GM18508 (cell line): ENCODE results near the gene LSM4.
A peak's percentile ranks its signal among the peaks of the same experiment; 100 is the strongest.
"Not testable (repeated sequence)": the region's sequence is repeated elsewhere in the genome, so short reads cannot be mapped to it uniquely, and the experiment has no call there.

ENCODE experiments used
- ATAC-seq: cut with Tn5 transposase; IDR thresholded peaks from one replicate; pipeline ENCODE4 v1.9.1; 2021; ENCODE audit warnings: moderate number of reproducible peaks; ENCODE audit not compliant: insufficient read depth, unreplicated experiment

Gene LSM4

GRCh38 chr19:18342090-18342632, 19.3 kb upstream of the LSM4 start:
- ATAC-seq: no peak

DNA sequence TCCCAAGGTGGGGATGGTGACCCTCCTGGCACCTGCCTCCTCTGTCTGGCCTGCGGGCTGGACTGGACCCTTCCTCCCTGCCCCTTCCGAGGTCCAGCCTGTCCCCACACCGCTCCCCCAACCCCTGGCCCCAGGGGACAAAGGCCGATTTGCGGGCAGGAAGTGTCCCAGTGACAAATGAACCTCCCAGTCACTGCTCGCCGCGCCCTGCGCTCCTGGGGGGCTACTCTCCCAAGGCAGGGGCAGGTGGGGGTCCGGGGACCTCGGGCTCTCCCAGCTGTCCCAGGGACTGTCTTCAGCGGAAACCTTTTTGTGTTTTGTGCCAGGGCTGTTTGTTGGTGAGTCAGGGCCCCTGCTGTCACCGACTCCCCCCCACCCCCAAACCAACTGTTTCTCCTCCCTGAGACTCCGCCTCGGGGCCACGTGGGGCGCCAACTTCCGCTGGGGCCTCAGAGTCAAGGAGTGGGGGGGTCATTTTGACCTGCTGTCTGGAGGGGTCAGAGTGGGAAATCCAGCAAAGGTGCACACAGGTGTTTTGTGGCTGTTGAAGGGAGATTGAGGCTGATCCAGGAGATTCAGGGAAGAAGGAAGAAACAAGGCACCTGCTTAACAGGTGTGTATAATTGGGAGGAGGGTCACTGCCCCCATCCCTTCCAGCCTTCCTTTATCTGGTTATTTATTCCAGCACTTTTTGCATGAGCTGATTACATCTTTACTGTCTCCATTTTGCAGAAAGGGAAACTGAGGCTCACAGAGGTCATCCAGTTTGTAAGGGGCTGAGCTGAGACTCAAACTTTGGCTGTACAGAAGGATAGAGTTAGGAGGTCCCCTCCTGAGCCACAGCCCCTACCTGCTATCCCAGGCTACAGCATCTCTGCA, 18.4 kb upstream of the LSM4 start:
- ATAC-seq: no peak

GRCh38 chr19:18340190-18340989, 17.5 kb upstream of the LSM4 start, which contains the start of gene PGPEP1:
PGPEP1 (plus strand) TSS chr19:18340598; CDS start chr19:18340682, 84 bp downstream.
- ATAC-seq: no peak

GRCh38 chr19:18339723-18340122, 16.8 kb upstream of the LSM4 start:
- no peak for ATAC-seq

- ATAC-seq: no peak
Measured at GRCh38 chr19:18338541-18338940, 15.7 kb upstream of the LSM4 start.

DNA sequence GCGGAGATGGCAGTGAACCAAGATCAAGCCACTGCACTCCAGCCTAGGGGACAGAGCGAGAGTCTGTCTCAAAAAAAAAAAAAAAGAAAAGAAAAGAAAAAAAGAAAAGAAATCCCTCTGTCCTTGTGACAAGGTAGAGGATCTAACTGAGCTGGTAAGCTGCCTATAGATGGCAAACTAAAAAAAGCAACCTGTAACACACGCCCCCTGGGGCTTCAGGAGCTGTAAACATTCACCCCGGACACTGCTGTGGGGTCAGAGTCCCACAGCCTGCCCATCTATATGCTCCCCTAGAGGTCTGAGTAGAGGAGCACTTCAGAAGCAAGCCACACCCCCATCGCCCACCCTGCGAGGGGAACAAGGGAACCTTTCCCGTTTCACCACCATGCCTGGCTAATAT, 13.2 kb upstream of the LSM4 start:
- ATAC-seq: no peak

GRCh38 chr19:18333680-18334079, 10.8 kb upstream of the LSM4 start:
- ATAC-seq: no peak

GRCh38 chr19:18332917-18333530, 10.1 kb upstream of the LSM4 start:
- ATAC-seq: no peak

DNA sequence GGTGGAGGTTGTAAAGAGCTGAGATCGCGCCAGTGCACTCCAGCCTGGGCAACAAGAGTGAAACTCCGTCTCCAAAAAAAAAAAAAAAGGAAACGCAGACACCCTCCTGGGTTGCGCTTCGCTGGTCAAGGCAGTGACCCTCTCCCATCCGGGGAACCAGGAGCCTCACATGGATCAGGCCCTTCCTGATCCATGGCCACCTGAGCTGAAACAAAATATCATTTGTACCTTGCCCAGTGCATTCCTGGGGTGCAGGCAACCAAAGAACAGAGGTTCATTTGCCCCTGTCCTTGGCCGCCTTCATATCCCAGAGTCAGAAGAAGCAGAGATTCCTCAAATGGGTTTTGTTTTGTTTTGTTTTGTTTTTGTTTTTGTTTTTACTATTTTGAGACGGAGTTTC, 8.0 kb upstream of the LSM4 start:
- ATAC-seq: no peak

GRCh38 chr19:18329035-18329376, 6.1 kb upstream of the LSM4 start:
- no peak for ATAC-seq

GRCh38 chr19:18328340-18329034, 5.6 kb upstream of the LSM4 start:
- peak; percentile 71 for ATAC-seq

DNA sequence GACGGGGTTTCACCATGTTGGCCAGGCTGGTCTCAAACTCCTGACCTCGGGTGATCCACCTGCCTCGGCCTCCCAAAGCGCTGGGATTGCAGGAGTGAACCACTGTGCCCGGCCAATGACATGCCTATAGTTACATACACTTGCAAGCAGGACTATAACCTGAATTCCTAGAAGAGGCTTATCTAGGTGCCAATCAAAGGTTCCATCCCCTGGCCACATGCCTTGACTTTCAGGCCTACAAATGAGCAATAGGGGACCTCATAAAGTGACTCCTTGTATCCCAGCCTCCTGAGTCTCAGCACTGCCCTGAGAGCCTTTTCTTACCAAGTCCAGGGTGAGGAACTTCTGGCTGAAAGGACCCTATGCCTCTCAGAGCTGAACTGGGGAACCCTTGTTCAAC, 3.9 kb upstream of the LSM4 start:
- no peak for ATAC-seq

- not testable (repeated sequence) for ATAC-seq
Measured at GRCh38 chr19:18324373-18324731, 1.5 kb upstream of the LSM4 start.

GRCh38 chr19:18322318-18322758, 538 bp downstream of the LSM4 start:
- no peak for ATAC-seq

DNA sequence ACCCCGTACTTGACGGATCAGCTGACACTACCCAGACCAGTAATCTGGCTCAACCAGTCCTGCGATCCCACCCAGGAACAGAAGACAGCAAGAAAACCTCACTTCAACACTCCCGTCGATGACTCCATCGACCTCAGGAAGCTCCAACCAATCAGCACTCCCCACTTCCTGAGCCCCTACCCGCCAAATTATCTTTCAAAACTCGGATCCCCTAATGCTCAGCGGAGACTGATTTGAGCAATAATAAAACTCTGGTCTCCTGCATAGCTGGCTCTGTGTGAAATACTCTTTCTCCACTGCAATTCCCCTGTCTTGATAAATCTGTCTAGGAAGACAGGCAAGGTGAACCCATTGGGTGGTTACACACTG, 1.2 kb downstream of the LSM4 start:
- no peak for ATAC-seq

- ATAC-seq: no peak
Measured at GRCh38 chr19:18320865-18321733, 1.8 kb downstream of the LSM4 start.

GRCh38 chr19:18319591-18320135, 3.2 kb downstream of the LSM4 start:
- ATAC-seq: no peak

DNA sequence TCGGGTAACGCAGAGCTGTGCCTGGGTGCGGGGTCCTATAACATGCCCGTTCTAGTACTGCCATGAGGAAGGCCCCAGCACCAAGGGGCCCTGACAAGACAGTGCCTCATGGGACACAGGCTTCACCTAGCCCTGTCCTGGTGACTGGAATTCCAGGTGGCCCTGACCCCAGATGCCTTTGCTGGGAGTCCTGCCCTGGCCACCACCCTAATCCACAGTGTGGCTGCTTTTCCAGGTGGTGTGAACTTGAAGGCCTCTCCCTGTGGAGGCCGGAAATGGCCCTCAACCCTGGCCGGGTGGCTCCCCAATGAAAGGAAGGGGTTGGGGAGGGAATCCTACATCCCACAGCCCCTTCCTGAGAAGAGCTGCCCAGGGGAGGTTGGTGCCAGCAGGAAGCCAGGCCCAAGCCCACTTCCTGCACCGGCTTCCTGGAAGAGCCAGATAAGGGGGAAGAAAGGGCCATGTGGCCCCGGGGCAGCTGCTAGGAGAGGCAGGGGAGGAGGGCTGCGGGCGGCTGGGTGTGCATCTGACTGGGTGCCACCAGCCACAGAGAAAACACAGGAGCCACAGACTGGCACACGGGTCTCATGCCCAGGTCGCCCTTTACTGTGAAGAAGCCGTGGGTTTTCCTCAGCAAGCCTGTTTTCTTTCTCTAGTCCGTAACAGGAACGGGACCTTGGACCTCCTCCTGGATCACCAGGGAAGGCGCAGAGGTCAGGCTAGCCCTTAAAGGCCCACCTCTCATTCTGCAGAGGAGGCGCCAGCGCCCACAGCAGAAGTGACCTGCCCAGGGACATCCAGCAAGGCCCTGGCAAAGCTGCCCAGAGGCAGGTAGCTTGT, 4.7 kb downstream of the LSM4 start:
- ATAC-seq: no peak
